M059J (cell line): ENCODE data around the gene IL17B. TPM values are rescaled to one million over a fixed set of nuclear protein-coding genes. Genes with fewer than 3 reads are reported as not detected.

Experiments
- DNase-seq: peaks from one replicate; pipeline ENCODE4 v3.0.0-alpha.2; 2012; ENCODE audit warnings: low read depth
- total RNA-seq: library from RNA; depleted of rRNA; stranded (reverse); fragments of >200 nt; shearing (Covaris generic); gene quantifications from 2 replicates; pipeline ENCODE4 v1.2.3, GENCODE V29; 2014

IL17B gene
- total RNA-seq, 1 experiment from 2014 or later = not detected

DNA sequence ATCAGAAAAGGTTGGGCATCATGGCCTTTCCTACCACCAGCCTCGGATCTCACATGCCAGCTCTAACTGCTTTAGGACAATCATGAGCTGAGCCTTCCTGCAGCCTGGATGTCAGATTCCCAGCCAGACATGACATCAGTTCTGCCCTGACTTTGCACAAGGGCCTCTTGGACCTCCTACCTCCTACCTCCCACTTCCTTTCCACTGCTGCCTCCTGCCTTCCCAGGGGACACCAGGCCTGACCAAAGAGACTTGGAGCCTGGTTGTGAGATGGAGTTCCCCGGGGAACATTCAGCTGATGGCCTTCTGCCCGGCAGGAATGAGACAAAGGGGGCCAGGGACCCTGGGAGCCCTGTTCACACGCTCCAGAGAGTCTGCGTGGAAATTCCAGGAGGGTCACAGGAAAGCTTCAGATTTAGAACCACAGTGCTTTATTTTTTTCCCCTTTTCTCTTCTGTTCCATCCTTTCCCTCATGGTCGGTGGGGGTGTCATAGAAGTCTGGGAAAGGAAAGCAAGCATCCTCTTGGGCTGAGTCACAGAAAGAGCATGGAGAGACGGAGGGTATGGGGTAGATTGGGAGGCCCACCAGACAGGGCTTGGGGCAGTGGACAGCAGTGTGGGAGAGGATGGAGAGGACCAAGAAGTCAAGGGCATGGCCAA lies 35.4 kb upstream of the IL17B start:
- DNase-seq = no peak

DNA sequence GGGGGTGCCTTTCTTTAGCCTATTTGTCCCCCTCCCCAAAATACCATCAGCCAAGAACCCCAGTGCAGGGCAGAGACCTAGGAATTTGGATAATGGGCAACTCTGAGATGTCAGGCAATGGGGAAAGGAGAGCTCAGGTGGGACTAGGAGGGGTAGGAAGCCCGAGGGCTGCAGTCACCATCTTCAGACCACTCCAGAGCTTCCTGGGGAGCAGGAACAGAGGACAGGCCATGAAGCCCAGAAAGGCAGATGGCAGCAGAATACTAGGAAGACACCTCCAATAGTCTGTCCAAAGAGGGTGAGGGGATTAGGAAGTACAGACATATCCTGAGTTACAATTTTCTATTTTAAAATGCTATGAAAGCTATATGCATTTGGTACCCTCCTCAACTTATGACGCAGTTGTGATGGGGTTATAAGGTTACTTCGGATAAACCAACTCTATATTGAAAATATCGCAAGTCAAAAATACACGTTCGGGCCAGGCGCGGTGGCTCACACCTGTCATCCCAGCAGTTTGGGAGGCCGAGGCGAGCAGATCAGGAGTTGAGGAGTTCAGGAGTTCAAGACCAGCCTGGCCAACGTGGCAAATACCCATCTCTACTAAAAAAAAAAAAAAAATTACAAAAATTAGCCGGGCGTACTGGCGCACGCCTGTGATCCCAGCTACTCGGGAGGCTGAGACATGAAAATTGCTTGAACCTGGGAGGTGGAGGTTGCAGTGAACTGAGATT lies 34.6 kb upstream of the IL17B start:
- DNase-seq = no peak

DNA sequence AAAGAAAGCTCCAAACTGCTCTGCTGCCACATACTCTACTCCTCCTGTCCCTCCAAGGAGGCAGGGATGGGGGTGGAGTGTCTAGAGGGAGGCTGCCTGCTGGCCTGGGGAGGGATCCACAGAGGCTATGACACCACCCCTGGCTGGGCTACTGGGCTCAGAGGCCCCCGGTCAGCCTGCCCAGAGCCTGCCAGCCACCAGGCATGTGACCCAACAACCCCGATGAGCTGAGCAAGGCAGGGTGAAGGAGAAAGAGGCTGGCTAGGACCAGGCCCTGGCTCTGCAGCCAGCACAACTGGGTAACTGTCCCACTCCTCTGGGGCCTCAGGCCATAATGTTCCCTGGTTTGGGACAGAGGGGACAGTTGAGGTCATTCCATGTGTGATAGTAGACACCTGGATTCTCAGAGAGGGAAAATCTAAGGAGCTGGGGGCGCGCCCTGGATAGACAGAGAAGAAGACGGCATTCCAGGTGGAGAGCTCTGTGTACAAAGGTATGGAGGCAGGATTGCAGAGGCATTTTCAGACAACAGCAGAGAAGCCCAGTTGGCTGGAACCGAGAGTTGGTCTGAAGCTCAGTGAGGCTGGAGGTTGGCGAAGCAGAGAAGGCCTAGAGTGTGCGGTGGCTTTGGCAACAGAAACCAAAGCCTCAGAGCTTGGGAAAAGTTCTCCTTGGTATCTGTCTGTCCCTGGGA lies 33.8 kb upstream of the IL17B start:
- DNase-seq = no peak

DNA sequence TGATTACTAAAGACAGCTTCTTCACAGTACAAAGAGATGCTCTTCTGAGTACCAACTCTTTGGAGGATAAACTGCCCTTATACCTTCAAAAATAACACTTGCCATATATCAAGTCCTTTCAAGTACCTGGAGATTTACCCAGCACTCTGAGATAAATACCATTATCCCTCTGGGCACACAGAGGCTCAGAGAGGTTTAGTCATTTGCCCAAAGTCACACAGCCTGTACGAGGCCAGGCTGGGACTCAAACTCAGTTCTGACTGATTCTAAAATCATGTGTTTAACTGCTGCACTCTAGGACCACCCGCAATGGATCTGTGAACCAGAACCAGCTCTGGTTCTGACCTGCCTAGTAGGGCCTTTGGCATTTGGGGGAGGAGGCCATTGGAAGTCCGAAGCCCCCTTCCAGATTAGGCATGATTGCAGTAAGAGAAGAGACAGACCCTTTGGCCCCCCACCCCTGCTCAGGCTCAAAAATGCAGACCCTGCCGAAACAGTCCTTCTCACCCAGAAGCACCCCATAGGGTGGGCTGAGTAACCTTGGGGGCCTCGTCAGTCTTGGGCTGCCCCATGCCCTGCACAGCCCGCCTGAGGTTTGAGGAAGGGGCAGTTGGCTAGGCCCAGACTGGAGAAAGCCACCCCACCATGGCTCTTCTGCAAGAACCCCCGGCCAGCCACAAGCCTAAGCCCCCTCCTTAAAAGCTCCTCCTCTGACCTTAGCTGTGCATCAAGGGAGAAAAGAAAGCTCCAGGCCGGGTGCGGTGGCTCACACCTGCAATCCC lies 32.8 kb upstream of the IL17B start:
- no peak for DNase-seq

DNA sequence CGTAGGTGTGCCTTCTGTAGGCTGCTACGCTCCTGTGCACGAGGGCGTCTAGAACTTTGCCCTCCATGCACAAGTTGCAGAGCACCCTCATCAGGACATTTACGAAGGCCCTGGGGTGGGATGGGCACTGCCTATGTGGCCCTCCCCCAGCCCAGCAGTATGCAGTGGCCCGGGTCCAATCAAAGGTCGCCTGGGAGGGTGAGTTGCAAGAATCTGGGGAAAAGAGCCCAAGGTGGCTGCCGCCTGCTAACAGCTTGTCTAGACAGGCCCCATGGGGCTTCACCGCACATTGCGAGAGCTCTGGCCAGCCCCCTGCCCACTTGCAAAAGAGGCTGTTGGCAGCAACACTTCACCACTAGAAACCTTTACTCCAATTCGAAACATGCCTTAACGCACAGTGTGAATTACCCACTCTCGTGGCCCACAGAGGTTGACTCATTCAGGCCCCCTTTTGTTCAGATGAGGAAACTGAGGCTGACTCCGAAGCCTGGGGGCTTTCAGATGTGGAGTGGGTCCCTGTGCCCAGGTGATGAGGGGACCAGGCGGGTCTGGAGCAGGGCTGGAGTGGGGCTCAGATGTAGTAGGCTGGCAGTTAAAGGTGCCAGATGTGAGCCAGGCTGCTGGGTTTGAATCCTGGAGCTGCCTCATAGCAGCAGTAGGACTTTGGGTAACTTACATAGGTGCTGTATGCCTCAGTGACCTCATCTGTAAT lies 31.8 kb upstream of the IL17B start:
- DNase-seq = no peak

DNA sequence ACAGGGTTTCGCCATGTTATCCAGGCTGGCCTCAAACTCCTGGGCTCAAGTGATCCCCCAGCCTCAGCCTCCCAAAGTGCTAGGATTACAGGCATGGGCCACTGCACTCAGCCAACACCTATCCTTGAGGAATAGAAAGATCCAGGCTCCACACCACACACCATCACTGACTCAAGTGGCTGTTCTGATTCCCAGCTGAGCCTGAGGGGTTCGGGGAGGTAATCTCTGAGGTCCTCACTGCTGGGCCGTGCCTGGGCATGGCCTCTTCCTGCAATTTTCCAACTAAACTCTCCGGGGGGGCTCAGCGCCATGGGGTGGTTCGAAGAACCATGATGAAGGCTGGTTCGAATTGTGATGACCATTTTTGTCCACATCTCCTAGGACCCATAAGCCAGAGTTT lies 31.0 kb upstream of the IL17B start:
- no peak for DNase-seq

DNA sequence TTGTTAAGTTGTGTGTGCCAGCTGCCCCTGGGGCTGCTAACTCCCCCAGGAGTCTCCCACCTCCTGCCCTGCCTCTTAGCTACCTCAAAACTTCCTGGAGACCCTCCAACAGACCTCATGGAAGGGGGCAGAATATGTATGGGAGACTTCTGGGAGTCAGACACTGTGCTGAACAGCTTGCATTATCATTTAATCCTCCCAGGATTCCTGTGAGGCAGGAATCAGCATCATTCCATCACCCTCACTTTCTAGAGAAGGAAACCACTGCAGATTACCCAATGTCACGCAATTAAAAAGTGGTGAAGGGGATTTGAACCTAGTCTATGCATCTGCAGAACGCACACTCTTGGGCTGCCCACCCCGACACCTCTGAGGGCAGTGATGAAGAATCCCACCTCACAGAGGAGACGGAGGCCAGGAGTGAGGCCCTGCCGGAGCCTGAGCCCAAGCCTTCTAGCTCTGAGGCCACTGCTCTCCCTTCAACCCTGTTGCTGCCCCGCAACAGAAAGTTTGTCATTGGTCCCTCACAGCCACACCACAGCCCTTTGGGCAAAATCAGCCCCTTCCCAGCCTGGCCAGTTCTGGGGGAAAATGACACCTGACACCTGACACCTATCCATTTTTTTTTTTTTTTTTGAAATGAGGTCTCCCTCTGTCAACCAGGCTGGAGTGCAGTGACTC lies 30.3 kb upstream of the IL17B start:
- DNase-seq = no peak

DNA sequence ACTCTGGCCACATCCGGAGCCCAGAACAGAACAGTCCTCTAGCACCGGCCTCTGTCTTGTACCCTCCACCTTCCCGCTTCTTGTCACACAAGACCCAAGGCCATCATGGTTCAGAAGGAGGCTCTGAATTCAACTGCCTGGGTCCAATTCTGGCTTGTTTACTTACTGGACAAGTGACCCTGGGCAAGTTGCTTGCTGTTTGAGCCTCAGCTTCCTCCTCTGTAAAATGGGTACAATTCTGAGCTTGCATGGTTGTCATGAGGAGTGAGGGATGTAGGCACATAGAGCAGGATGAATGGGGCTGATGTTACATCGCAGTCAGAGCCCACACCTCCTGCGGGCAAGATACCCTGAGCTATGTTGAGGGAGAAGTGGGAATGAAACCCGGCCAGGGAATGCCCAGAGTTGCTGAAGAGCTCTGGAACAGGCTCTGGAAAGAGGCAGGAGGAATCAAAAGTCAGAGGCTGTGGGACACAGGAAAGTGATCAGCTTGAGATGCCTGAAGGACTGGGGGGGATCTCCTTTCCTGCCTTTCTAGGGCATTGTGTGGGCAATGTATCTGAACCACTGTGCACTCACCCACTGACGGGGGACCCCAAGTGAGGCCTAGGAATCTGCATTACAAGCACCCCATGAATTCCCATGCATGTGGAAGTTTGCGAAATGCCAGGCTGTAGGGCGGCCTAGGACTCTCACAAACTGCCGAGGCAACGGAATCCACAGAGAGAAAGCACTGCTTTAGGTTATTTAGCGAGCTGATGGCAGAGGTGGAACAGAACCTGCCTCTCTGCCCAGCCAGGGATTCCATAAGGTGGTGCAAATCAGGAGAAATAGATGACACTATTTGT lies 29.4 kb upstream of the IL17B start:
- DNase-seq = no peak

DNA sequence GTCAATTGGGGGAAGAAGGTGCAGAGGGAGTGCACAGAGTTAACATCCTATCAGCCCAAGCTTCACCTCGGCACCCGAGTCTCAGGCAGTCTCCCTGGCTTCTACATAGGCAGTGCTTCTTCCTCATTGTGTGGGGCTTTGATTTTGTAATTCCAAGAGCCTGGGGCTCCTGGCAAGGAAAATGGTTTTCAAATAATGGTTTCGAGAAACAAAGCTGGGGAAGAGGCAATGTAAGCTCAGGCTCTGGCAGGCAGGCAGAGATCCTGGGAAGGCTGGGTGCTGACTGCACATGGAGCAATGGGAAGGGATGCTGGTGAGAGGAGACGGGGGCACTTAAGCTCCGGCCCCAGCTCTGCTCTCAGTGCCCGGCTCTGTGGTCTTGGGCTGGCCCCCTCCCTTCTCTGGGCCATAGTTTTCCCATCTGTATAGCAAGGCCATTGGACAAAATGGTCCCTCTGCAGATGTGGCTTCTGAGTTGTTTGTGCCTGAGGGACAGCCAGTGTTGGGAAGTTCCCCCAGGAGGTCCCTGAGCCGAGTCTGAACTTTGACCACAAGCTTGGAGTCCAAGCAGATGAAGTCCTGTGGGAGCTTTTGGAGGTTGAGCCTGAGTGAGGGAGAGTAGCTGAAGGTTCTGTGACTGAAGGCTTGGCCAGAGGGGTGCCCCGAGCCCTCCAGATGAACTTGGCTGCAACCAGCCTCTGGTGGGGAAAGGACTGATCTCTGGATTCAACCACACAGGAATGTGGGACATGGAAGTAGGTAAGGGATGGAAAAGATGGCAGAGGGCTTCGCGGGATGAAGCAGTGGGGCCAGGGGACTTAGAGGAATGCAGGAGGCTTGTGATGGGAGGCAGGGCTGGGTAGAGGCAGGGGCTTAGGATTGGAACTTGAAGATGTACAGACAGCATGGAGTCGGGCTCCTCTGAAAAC lies 28.5 kb upstream of the IL17B start:
- DNase-seq = no peak

DNA sequence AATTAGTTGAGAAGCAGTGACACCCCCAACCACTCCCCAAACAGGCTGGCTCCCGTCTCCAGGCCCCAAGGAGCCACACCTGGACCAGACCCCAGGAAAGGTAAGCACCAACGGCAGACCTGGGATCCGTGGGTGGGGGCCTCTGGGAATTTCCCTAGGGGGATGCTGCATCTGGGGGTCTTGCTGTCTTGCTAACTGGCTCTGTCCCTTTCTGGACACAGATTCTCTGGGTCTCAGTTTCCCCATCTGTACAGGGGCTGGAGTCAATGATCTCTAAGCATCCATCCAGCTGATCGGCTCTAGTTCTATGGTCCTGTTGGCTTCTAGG lies 27.9 kb upstream of the IL17B start:
- DNase-seq = no peak

DNA sequence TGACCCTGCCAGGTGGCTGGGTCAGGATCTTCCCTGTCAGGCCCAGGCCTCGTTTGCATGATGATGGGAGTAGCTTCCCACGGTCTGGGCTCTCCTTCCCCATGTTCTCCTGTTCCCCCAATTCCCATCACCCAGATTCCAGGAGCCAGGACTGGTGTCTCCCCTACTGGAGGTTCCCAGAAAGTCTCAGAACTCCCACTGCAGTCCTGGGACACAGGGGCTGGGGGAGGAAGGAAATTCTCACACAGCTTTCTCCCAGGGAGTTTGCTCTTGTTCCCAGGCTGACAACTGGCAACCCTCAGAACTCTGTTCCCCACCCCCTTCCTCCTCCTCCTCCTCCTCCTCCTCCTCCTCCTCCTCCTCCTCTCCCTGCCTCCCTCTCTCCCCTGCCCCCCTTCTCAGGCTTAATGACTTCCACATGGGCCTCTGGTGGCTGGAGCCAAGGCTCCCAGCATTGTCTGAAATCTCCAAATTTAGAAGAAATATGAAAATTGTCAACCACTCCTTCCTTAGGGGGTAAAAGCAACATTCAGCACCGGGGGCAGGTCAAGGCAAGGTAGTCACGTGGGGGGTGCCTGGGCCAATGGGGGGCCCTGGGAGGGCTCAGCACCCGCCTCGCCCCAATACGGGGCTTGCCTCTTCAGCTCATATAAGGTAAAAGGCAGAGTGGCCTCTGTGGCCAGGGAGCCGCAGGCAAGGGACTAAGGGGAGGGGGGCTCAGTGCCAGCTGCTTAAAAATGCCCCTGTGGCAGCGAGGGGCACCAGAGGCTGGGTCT lies 27.3 kb upstream of the IL17B start:
- peak; percentile 26 for DNase-seq

DNA sequence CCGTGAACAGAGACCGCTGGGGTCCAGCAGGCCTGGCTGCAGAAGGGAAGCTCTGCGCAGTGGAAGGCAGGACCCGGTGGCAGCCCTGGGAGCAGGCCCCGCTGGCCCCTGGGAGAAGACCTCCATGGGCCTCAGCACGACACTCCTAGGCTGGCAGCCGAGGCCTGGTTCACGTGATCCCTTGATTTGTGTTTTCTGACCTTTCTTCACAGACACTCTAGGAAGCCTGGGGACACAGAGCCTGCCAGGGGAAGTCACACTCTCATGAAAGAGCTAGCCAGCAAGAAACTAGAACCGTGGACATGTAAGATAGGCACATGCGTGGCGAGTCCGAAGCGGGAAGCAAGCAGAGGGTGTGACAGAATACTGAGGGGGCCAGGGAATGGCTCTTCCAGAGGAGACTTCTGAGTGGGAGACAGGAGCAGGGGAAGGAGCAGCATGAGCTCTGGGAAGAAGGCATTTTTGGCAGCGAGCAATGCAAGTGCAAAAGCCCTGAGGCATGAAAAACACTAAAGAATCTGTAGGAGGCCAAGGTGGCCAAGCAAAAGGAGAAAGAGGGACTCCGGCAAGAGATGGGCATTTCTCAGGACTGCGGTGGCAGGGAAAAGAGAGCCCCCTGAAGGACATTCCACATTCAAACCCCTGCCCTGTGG lies 26.6 kb upstream of the IL17B start:
- DNase-seq = no peak

DNA sequence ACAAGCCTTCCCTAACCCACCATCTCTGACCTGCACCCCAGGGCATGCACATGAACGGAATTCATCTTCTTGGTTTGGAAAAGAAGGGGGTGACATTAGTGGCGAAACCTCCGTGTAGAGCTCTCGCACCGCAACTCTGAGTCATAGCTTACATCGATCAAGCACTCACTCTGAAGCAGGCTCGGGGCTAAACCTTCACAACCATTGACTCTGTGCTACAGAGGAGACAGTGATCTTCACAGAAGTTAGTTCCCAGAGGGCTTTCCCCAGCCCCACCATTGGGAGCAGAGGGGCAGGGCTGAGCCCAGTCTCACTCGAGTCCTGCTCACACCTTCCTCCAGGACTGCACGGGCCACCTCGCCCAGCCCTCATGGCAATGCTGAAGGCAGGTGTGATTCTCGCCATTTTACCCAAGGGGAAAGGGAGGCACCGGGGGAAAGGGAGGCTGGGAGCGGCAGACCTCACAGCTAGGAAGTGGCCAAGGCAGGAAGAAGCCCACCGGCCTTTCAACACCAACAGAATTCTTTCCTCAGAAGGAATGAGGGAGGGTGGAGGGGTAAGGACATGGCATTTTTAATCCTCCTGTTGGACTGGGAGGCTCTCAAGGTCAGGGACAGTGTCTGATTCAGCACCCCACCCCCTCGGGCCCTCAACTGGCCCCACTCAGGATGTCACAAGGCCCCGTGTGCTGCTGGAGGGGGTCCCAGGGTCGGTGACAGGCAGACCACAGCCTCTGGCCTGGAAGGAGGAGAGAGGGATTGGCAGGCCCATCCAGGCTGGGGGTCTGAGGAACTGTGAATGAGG lies 25.9 kb upstream of the IL17B start:
- peak; percentile 62 for DNase-seq

DNA sequence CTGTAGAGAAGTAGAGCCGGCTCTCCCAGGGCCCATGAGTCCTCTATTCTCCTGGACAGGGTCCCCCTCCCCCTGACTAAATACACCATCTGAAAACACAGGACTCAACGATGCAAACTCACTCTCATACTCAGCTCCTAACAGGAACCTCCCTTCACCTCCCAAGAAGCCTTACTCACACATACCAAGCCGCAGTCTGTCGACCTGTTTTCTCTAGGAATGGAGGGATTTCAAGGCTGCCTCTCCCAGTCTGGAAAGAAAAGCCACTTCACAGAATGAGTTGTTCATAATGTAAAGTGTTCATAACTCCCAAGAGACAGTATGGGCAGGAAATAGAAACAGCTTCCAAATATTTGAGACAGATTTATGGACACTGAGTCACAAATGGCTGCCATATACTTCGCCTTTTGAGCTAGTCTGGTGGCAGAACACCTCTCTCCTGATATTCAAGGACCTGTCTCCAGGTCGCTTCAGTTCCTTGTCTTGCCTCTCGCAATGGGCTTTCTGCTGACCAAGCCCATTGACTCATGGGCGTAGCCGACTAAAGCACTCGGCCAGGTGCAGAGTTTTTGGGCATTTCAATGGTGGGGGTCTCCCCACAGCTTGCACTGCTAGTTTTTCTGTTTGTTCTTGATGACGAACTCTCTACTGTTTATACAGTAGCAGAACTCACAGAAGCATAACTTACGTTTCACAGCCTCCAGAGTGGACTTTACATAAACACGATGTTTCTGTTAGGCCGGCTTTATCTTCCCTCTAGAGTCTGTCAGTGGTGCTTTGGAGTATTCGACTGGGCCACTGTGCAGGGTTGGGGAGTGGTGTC lies 25.0 kb upstream of the IL17B start:
- peak; percentile 47 for DNase-seq

DNA sequence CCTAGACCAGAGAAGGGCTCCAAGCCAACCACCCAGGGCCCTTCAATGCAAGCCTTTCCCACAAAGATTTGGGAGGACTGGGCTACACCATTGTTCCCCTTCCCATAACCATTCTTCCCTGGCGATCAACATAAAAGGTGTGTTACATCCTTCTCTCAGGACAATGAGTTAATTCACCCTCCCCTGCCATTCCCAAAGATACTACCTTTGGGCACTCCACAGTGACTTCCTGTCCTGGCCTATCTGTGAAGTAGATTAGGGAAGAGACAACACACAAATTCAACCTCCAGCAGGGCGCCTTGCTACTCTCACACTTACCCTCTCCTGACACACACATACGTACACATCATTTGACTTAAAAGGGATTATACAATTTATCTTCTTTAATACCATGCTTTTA lies 23.2 kb upstream of the IL17B start:
- DNase-seq = no peak

DNA sequence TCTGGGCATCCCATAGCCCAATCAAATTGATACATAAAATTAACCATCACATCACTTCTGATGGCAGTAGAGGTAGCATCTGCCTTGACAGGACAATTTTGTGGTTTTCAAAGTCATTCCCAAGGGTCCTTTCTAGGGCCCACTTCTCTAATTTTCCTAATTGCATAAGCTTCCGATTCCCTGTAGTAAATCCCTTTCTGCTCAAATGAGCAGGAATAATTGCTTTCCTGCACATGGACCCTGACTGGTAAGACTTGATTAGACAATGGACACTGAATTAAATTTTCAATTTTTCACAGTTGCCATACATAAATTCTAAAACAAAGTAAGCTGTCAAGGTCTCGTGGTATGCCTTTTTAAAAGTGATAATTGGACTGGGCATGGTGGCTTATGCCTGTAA lies 22.0 kb upstream of the IL17B start:
- no peak for DNase-seq
